Measurements from ENCODE around the gene SLX4IP.
"Not testable (repeated sequence)": the region's sequence is repeated elsewhere in the genome, so short reads cannot be mapped to it uniquely, and the experiment has no call there.

The SLX4IP gene

GRCh38 chr20:10411673-10412072, 23.4 kb upstream of the SLX4IP start:
- no peak for TF ChIP-seq CTCF (IDR thresholded peaks at IDR 0.05)
- Histone ChIP-seq H3K27ac (no peak overlapping the region), H3K27me3 (no peaks in the 10 kb centered on the region), H3K4me3 (no peak overlapping the region), H3K36me3 (peaks cover 21 to 29% (median 22%) of the 10 kb centered on the region in 3 donors), H3K4me1 (peaks cover 0 to 5% (median 0%) of the 10 kb centered on the region in 4 donors), H3K9me3 (no peaks in the 10 kb centered on the region)
- DNase-seq: no peak
- intact Hi-C loops (cut with DNase I; ENCODE audit: low total_unique reads): no loop called here

DNA sequence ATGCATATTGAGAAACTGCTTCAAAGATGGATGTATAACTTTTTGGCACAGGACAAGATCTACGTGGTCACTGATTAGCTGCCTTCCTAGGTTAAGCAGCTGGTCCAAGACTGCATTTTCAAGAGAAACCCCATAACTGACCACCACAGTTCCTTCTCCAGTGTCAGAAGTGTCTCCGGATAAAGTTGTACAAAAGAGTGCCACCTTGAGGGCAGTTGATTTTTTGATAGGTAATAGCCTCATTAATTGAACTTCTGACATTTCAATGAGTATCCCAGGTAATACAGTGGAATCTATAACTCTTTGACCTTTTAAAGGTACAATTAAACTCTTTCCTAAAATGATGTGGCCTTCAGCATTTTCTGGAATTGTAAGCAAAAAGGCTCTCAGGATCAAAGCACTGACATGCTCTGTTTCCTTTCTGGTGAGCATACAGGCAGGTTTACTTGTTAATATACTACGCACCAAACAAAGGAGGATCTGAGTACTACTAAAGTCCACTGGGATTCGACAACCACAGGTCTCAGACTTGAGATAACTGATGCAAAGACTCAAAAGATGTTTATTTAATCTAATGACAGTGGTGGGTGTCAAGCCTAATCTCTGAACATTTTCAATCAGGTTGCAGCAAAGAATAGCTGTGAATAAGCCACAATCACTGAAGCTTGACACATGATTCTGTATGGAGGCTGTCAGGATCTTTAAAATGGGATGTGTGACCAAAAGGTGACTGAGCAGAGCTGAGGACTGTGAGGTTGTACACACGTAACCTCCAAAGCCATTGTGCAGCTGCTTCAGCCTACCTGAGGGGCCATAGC, 22.3 kb upstream of the SLX4IP start:
- DNase-seq: no peak
- Histone ChIP-seq H3K27ac (no peak overlapping the region), H3K4me3 (no peak overlapping the region), H3K9me3 (no peaks in the 10 kb centered on the region), H3K27me3 (no peaks in the 10 kb centered on the region), H3K36me3 (peaks cover 14 to 23% (median 17%) of the 10 kb centered on the region in 3 donors), H3K4me1 (peaks cover 0 to 5% (median 0%) of the 10 kb centered on the region in 4 donors)
- intact Hi-C loops (cut with DNase I; ENCODE audit: low total_unique reads): no loop called here
- no peak for TF ChIP-seq CTCF (IDR thresholded peaks at IDR 0.05)

- intact Hi-C loops (cut with DNase I; ENCODE audit: low total_unique reads): no loop called here
- no peaks in the 10 kb centered on the region for H3K9me3 ChIP-seq
- H3K27me3 ChIP-seq: no peaks in the 10 kb centered on the region
- TF ChIP-seq CTCF (IDR thresholded peaks at IDR 0.05): no peak
- DNase-seq: no peak
- H3K4me1 ChIP-seq: peaks cover 0 to 6% (median 0%) of the 10 kb centered on the region in 4 donors
- H3K4me3 ChIP-seq: no peak overlapping the region
- H3K27ac ChIP-seq: no peak overlapping the region
- peaks cover 14 to 23% (median 22%) of the 10 kb centered on the region in 3 donors for H3K36me3 ChIP-seq
Observed at GRCh38 chr20:10415013-10415650, 20.0 kb upstream of the SLX4IP start.

DNA sequence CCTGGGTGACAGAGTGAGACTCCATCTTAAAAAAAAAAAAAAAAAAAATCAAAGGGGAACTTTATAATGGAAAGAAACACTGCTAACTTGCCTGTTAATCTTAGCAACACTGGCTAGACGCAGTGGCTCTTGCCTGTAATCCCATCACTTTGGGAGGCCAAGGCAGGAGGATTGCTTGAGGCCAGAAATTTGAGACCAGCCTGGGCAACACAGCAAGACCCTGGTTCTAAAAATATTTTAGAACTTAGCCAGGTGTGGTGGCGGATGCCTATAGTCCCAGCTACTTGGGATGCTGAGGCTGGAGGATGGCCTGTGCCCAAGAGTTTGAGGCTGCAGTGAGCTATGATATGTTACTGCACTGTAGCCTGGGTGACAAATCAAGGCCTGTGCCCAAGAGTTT, 17.9 kb upstream of the SLX4IP start:
- peaks cover 14 to 22% (median 20%) of the 10 kb centered on the region in 3 donors for H3K36me3 ChIP-seq
- H3K4me1 ChIP-seq; H3K4me3 ChIP-seq; H3K27me3 ChIP-seq; intact Hi-C loops (cut with DNase I; ENCODE audit: low total_unique reads); H3K9me3 ChIP-seq; H3K27ac ChIP-seq; DNase-seq: not testable (repeated sequence)

- Histone ChIP-seq H3K4me3 (no peak overlapping the region), H3K36me3 (peaks cover 5 to 10% (median 6%) of the 10 kb centered on the region in 3 donors), H3K27ac (no peak overlapping the region), H3K4me1 (peaks cover 0 to 8% (median 0%) of the 10 kb centered on the region in 4 donors), H3K9me3 (no peaks in the 10 kb centered on the region), H3K27me3 (no peaks in the 10 kb centered on the region)
- no peak for DNase-seq
- no peak for TF ChIP-seq CTCF (IDR thresholded peaks at IDR 0.05)
- intact Hi-C loops (cut with DNase I; ENCODE audit: low total_unique reads): loop anchor here (10.0 kb wide), 1 partner anchor 1125 kb away; no protein-coding TSS in a partner anchor
Observed at GRCh38 chr20:10419550-10420133, 15.5 kb upstream of the SLX4IP start.

DNA sequence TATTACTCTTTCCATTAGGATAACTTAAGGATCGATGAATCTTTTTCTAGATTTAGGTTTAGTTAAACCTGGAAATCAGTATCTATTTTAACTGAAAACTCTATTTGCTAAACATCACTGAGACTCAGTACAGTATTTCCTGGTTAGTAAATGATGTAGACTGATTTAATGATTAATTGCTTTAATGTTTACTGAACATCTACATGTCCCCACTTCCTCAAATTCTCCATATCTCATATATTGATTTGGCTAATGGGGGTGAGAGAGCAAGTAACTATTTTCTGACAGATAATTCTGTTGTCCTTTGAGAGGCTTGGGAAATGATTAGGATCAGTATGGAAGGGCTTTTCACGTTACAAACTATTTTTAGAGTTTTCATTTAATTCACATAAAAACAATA, 11.4 kb upstream of the SLX4IP start:
- Histone ChIP-seq H3K27me3 (no peaks in the 10 kb centered on the region), H3K36me3 (no peaks in the 10 kb centered on the region), H3K4me3 (no peak overlapping the region), H3K27ac (no peak overlapping the region), H3K4me1 (peaks cover 0 to 12% (median 1%) of the 10 kb centered on the region in 4 donors), H3K9me3 (no peaks in the 10 kb centered on the region)
- no peak for DNase-seq
- intact Hi-C loops (cut with DNase I; ENCODE audit: low total_unique reads): loop anchor here (10.0 kb wide), 1 partner anchor 1121 kb away; no protein-coding TSS in a partner anchor
- no peak for TF ChIP-seq CTCF (IDR thresholded peaks at IDR 0.05)
